Stimulated activated CD8-positive, alpha-beta memory T cell treated with anti-CD3 and anti-CD28 coated beads, Interleukin-15, amount 100 ng/mL, for 1 hour (primary cell): ENCODE measurements around the gene KLF15.

Source experiments
- DNase-seq: peaks from one replicate; pipeline ENCODE4 v3.0.0-alpha.2; 2020; ENCODE audit warnings: low read depth

Gene KLF15

GRCh38 chr3:126357295-126358037, at the start of gene KLF15:
TSS of gene KLF15 (minus strand) at chr3:126357408. CDS start at chr3:126352922, 4,486 bp downstream.
- peak; percentile 51 for DNase-seq

GRCh38 chr3:126406389-126407296, 49.4 kb upstream of the KLF15 start:
- no peak for DNase-seq

- no peak for DNase-seq
These were observed 45.6 kb upstream of the KLF15 start for GRCh38 chr3:126402666-126403302.

- no peak for DNase-seq
These were observed 45.0 kb upstream of the KLF15 start for GRCh38 chr3:126402178-126402577.

GRCh38 chr3:126401611-126402160, 44.5 kb upstream of the KLF15 start:
- DNase-seq, result no peak

GRCh38 chr3:126399756-126400155, 42.5 kb upstream of the KLF15 start:
- DNase-seq, result no peak

- DNase-seq, result no peak
These were observed 42.1 kb upstream of the KLF15 start for GRCh38 chr3:126399351-126399735.

- no peak for DNase-seq
These were observed 41.5 kb upstream of the KLF15 start for GRCh38 chr3:126398423-126399350.

- DNase-seq, result no peak
These were observed 40.6 kb upstream of the KLF15 start for GRCh38 chr3:126397610-126398422.

GRCh38 chr3:126396536-126396935, 39.3 kb upstream of the KLF15 start:
- no peak for DNase-seq

- DNase-seq, result no peak
These were observed 38.8 kb upstream of the KLF15 start for GRCh38 chr3:126395846-126396513.

GRCh38 chr3:126394977-126395321, 37.7 kb upstream of the KLF15 start:
- no peak for DNase-seq

- no peak for DNase-seq
These were observed 37.2 kb upstream of the KLF15 start, which contains the start of gene CFAP100 for GRCh38 chr3:126394179-126394976. TSS of gene CFAP100 (plus strand) at chr3:126394909. CDS start at chr3:126396001, 1,092 bp downstream.

GRCh38 chr3:126393563-126393962, 36.4 kb upstream of the KLF15 start:
- DNase-seq, result no peak

GRCh38 chr3:126392246-126392645, 35.0 kb upstream of the KLF15 start:
- DNase-seq, result no peak

- DNase-seq, result no peak
These were observed 34.4 kb upstream of the KLF15 start for GRCh38 chr3:126391631-126392030.

GRCh38 chr3:126390751-126391150, 33.5 kb upstream of the KLF15 start:
- DNase-seq, result no peak

GRCh38 chr3:126390201-126390600, 33.0 kb upstream of the KLF15 start:
- no peak for DNase-seq

- no peak for DNase-seq
These were observed 32.6 kb upstream of the KLF15 start for GRCh38 chr3:126389794-126390146.
